ENCODE data around the gene CTSL.
"Not testable (repeated sequence)": the region's sequence is repeated elsewhere in the genome, so short reads cannot be mapped to it uniquely, and the experiment has no call there.

Gene CTSL

DNA sequence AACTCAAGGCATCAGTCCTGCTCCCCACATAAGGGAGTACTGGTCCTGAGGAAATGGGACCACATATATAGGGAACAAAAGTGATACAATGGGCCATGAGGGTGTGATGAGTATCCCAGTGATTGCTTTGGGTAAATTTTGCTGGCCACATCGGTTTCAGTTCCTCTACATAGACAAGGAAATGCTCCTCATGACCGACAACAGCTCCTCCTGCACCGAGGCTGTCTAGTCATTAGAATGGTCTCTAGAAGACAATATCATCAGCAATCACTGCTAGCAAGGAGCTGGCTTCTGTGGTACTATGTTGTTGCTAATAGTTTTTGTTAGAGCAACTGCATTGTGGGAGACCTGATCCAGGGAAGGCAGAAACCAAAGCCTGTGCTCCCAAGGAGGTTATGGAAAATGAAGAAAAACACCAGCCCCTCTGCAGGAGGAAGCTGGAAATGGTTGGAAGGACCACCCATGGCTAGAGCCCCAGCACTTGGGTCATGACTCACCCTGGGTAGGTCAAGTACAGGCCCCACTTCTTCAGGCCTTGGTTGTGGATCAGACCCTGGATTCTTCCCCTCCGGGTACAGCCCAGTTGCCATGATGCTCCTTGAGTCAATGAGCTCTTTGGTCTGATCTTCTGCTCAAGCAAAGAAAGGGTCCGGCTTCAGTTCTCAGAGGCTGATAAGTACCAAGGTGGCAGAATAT, 3.4 kb upstream of the CTSL start:
- no peak for DNase-seq (ENCODE audit: low read depth in 2 of 2)

GRCh38 chr9:87725356-87725899, 491 bp upstream of the CTSL start:
- DNase-seq (ENCODE audit: low read depth in 2 of 2) = no peak

- DNase-seq (ENCODE audit: low read depth in 2 of 2) = no peak
Measured at GRCh38 chr9:87729246-87729645, 3.3 kb downstream of the CTSL start.

GRCh38 chr9:87731321-87731720, 5.4 kb downstream of the CTSL start:
- no peak for DNase-seq (ENCODE audit: low read depth in 2 of 2)

- no peak for DNase-seq (ENCODE audit: low read depth in 2 of 2)
Measured at GRCh38 chr9:87732344-87732743, 6.4 kb downstream of the CTSL start.

- no peak for DNase-seq (ENCODE audit: low read depth in 2 of 2)
Measured at GRCh38 chr9:87732756-87733155, 6.8 kb downstream of the CTSL start.

DNA sequence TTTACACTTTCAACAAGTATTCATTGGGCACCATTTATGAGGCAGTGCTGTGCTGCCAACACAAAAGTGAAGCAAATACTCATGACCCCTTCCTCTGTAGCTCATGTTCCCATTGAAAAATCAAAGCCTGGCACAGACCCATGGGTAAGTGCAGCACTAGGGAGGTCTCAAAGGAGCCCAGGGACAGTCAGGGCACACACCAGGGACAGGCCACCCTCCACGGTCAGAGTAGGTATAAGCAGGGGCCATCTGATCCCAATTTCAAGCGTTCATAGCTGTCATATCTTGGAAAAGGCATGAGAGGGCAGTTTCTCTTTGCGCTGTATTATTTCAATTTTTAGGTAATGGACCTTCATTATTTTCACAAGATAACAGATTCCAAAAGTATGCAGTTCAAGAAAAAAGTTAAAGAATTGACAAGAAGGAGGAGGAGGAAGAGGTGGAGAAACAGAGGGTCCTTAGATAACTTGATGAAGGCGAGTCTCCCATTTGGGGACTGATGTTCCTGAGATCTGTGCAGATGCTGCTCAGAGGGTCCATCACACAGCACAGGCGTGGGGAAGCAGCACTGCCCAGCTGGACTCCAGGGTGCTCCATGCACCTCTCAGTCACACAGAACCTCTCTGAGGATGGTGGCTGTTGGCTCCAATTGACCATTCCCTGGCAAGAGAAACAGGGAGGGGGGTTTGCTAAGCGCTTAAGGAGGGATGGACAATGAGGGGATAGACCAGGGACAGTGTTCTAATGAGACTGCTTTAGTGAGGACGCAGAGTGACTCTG, 7.5 kb downstream of the CTSL start:
- DNase-seq (ENCODE audit: low read depth in 2 of 2) = no peak

- DNase-seq (ENCODE audit: low read depth in 2 of 2) = no peak
Measured at GRCh38 chr9:87734106-87734505, 8.2 kb downstream of the CTSL start.

DNA sequence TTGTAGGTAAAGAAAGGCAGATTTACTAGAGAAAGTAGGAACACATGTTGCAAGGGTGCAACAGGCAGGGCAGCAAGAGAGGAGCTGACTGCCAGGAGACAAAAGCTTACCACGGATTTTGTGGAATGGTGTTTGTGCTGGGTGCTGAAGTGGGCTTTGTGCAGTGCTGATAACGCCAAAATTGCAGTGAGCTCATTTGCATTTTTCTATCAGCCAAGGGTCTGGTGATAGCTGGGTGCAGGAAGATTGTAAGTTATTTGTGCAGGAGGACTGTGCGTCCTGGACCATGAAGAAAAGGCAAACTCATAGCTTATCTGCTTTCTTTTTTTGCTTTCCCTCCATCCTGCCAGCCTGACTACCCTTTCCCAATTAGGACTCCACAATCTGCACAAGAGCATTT, 13.6 kb downstream of the CTSL start:
- no peak for DNase-seq (ENCODE audit: low read depth in 2 of 2)

DNA sequence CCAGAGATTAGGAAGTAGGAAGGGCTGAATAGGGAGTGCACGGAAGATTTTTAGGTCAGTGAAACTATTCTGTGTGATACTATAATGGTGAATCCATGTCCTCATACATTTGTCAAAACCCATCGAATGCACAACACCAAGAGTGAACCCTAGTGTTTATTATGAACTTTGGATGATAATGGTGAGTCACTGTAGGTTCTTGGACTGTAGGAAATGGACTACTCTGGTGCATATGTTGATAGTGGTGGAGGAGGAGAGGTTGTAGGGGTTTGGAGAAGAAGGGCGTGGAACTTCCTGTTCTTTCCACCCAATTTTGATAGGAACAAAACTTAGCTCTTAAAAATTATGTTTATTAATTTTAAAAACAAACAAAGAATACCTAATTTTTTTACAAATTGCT, 14.3 kb downstream of the CTSL start:
- DNase-seq (ENCODE audit: low read depth in 2 of 2) = no peak

DNA sequence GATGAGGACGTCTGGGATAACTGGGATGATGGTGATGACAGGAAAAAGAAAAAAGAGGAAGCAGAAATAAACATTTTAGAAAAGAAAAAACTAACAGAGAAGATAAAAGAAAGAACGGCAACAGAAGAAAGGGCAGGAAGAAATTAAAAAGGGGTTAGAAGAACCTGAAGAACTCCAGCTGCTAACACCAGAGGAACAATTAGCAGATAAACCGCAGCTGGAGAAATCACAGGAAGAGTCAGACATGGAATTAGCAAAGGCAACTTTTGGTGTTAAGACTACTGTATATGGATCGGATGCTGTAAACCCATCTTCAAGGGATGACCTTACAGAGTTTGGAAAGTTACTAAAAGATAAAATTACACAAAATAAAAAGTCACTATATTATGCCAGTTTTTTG, 15.4 kb downstream of the CTSL start:
- DNase-seq (ENCODE audit: low read depth in 2 of 2) = no peak

- DNase-seq (ENCODE audit: low read depth in 2 of 2) = no peak
Measured at GRCh38 chr9:87741891-87742290, 16.0 kb downstream of the CTSL start.

GRCh38 chr9:87742813-87743428, 17.0 kb downstream of the CTSL start:
- no peak for DNase-seq (ENCODE audit: low read depth in 2 of 2)

- not testable (repeated sequence) for DNase-seq (ENCODE audit: low read depth in 2 of 2)
Measured at GRCh38 chr9:87744247-87744646, 18.3 kb downstream of the CTSL start.

DNA sequence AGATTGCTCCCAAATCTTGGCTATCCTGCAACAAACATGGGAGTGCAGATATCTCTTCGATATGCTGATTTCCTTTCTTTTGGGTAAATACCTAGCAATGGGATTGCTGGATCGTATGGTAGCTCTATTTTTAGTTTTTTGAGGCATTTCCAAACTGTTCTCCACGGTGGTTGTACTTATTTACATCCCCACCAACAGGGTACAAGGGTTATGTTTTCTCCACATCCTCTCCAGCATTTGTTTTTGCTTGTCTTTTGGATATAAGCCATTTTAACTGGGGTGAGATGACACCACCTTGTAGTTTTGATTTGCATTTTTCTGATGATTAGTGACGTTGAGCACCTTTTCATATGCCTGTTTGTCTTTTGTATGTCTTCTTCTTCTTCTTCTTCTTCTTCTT, 20.3 kb downstream of the CTSL start:
- no peak for DNase-seq (ENCODE audit: low read depth in 2 of 2)

- DNase-seq (ENCODE audit: low read depth in 2 of 2) = no peak
Measured at GRCh38 chr9:87748881-87749280, 23.0 kb downstream of the CTSL start.

DNA sequence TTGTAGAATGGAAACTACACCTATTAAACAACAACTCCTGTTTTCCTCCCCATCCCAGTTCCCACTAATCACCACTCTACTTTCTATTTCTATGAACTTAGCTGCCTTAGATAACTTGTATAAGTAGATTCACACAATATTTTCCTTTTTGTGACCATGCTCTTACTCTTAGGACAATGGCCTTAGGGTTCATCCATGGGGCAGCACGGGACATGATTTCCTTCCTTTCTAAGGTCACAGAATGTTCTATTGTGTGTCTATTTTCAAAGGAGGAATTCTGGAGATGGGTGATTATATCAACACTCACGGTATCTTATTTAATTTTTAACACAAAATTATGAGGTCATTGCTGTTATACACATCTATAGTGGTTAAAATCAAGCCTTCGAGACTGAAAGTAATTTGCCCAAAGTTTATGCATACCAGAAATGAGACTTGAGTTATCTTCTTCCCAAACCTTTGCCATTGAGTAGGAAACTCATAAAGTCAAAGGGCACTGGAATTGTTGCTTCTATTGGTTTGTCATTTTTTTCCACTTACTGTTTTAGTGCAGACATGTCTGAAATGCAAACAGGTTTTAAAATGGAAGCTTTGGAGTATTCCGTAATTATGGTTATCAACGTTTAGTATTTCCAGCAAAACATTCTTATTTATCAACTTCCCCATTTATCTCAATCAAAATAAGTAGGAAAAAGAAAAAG, 23.6 kb downstream of the CTSL start:
- DNase-seq (ENCODE audit: low read depth in 2 of 2) = no peak

DNA sequence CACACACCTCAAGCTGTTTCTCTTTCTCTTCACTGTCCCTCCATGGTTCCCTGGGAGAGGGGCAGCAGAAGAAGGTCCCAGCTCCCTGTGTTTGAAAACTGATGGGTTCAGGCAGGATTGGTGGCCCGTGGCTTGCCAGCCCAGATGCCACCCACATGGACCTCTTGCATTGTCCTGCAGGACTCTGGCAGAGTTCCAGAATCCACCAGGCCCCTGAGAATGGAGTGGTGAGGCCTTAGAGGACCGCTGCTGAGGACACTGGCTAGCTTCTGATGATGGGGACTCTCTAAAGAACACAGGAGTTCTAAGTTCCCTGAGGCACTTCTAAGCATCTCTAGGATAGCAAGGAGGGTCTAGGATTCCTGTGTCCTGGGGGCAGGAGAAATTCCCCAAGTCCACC, 24.8 kb downstream of the CTSL start:
- no peak for DNase-seq (ENCODE audit: low read depth in 2 of 2)

DNA sequence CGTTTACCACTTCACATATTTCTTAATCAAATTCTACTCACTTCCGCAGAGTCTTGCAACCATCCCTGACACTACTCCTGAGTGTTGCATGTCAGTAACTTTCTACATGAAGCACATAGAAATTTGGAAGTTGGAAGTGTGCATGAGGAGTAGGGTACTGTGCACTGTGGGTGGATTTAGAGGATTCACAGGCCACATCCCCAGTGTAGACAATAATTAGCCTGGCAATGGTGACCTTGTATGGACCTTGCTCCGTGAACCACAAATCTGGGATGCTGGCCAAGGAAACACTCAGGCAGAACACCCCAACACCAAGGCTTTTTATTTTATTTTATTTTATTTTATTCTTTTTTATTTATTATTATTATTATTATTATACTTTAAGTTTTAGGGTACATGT, 25.5 kb downstream of the CTSL start:
- no peak for DNase-seq (ENCODE audit: low read depth in 2 of 2)

- DNase-seq (ENCODE audit: low read depth in 2 of 2) = no peak
Measured at GRCh38 chr9:87751868-87752267, 25.9 kb downstream of the CTSL start.

DNA sequence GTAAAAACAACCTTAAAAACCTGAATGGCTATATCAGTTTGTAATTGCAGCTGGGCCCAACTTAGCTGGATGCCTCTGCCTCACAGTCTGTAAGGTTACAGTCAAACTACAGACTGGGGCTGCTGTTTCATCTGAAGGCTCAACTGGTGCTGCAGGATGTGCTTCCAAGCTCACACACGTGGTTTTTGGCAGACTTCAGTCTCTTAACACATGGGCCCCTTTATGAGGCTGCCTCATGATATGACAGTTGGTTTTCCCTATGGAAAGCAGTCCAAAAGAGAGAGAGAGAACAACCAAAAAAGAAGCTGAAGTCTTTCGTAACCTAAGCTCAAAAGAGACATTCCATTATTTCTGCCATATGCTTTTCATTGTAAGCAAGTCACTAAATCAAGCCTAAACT, 27.4 kb downstream of the CTSL start:
- no peak for DNase-seq (ENCODE audit: low read depth in 2 of 2)

GRCh38 chr9:87758330-87758729, 32.4 kb downstream of the CTSL start:
- DNase-seq (ENCODE audit: low read depth in 2 of 2) = not testable (repeated sequence)

Measured in stimulated activated CD8-positive, alpha-beta memory T cell treated with anti-CD3 and anti-CD28 coated beads, Interleukin-2, amount 100 ng/mL, for 1 hour (primary cell).